ENCODE results near the gene CSAG1.

DNA sequence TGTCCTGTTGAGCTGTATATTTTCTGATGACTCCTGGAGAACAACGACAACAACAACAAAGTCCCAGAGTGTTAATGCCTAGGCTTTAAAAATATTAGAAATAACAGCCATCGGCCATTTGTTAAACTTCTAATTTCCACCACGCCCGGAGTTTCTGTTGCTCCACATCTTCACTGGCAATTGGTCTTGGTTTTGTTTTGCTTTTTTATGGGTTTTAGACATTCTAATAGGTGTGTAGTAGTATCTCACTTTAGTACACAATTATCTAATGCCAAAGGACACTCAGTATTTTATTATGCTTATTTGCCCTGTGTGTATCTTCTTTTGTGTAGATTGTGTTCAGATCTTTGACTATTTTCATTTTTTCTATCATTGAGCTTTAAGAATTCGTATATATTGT is 5.0 kb upstream of the CSAG1 start:
- TF ChIP-seq, protein P1, sequence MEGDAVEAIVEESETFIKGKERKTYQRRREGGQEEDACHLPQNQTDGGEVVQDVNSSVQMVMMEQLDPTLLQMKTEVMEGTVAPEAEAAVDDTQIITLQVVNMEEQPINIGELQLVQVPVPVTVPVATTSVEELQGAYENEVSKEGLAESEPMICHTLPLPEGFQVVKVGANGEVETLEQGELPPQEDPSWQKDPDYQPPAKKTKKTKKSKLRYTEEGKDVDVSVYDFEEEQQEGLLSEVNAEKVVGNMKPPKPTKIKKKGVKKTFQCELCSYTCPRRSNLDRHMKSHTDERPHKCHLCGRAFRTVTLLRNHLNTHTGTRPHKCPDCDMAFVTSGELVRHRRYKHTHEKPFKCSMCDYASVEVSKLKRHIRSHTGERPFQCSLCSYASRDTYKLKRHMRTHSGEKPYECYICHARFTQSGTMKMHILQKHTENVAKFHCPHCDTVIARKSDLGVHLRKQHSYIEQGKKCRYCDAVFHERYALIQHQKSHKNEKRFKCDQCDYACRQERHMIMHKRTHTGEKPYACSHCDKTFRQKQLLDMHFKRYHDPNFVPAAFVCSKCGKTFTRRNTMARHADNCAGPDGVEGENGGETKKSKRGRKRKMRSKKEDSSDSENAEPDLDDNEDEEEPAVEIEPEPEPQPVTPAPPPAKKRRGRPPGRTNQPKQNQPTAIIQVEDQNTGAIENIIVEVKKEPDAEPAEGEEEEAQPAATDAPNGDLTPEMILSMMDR (IDR thresholded peaks at IDR 0.05) = no peak
- TF ChIP-seq POLR2A (IDR thresholded peaks at IDR 0.05) = no peak
